Measurements from ENCODE around the gene PSMB2.
A peak's percentile ranks its signal among the peaks of the same experiment; 100 is the strongest.

Gene PSMB2

GRCh38 chr1:35559317-35559944 lies 81.9 kb downstream of the PSMB2 start:
- Histone ChIP-seq H3K9me2 (ENCODE audit: low read depth, low read length) (no peaks in the 10 kb centered on the region), H3K9ac (ENCODE audit: low read length) (no peak overlapping the region), H3K79me2 (ENCODE audit: insufficient read depth, low read length) (no peaks in the 10 kb centered on the region; the same call in 1 of the 2 replicates), H4K20me1 (ENCODE audit: insufficient read depth, low read length) (no peaks in the 10 kb centered on the region), H3K27me3 (ENCODE audit: insufficient read depth, low read length) (no peaks in the 10 kb centered on the region), H3F3A (ENCODE audit: insufficient read depth, low read length) (peaks cover 6% of the 10 kb centered on the region; the same call in 1 of the 2 replicates), H3K4me2 (ENCODE audit: low read length) (peak overlapping the region; percentile 93; the same call in 1 of the 2 replicates), H3K9me3 (ENCODE audit: low read length) (no peaks in the 10 kb centered on the region), H3K4me1 (ENCODE audit: insufficient read depth, low read length, severe bottlenecking) (peaks cover 38% of the 10 kb centered on the region), H3K4me3 (ENCODE audit: low read depth, low read length, poor library complexity, severe bottlenecking) (no peak overlapping the region), H2AFZ (ENCODE audit: low read length) (no peak overlapping the region), H3K27ac (ENCODE audit: low read depth, low read length, poor library complexity, severe bottlenecking) (peak overlapping the region; percentile 39), H3K36me3 (ENCODE audit: insufficient read depth, low read length) (peaks cover 7% of the 10 kb centered on the region; the same call in 1 of the 2 replicates)
- TF ChIP-seq EZH2 (IDR thresholded peaks at IDR 0.05; ENCODE audit: borderline replicate concordance, low read length): no peak
- no peak for TF ChIP-seq CTCF (IDR thresholded peaks at IDR 0.05; ENCODE audit: low read length)

DNA sequence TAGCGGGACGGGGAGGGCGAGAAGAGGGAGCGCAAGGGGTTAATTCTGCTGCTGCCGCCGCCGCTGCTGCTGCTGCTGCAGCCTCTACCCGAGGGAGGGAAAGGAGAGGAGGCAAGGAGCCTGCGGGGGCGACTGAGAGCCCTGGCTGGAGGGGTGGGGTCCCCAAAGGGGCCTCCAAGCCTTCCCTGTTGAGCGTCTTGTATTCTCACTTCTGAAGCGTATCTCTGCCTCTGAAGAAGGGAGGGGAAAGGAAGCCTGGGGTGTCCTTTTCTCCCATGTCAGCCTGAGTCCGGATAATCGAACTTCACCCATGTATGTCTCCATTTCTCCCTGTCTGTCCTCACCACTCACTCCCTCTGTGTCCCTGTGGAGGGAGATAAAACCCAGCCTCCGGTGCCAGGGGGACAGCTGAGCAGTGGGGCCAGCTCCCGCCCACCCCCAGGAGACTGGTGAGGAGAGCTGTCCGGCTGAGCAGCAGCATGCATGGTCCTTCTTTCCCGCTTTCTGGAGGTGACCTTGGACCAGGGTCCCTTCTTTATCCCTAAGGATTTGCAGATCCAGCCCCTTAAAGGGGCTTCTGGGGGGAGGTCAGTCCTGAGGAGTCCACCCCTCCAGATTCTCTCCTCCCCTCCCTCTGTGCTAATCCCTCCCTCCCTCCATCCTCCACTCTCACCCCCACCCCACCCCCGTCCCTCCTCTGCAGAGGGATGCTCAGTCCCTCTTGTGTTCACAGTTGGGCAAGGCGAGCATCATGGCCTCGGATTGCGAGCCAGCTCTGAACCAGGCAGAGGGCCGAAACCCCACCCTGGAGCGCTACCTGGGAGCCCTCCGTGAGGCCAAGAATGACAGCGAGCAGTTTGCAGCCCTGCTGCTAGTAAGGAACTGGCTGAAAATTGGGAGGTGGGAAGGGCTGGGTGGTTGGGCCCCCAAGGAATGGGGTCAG lies 82.7 kb downstream of the PSMB2 start:
- Histone ChIP-seq H3K4me1 (ENCODE audit: insufficient read depth, low read length, severe bottlenecking) (peaks cover 39% of the 10 kb centered on the region), H3K79me2 (ENCODE audit: insufficient read depth, low read length) (no peaks in the 10 kb centered on the region; the same call in 1 of the 2 replicates), H2AFZ (ENCODE audit: low read length) (no peak overlapping the region)

More for the DNA sequence above, 82.7 kb downstream of the PSMB2 start:
- Histone ChIP-seq H3K9ac (ENCODE audit: low read length) (peak overlapping the region; percentile 82), H3K27ac (ENCODE audit: low read depth, low read length, poor library complexity, severe bottlenecking) (peak overlapping the region; percentile 46), H3K4me3 (ENCODE audit: low read depth, low read length, poor library complexity, severe bottlenecking) (peak overlapping the region; percentile 88), H3K9me2 (ENCODE audit: low read depth, low read length) (no peaks in the 10 kb centered on the region), H3F3A (ENCODE audit: insufficient read depth, low read length) (peaks cover 6% of the 10 kb centered on the region; the same call in 1 of the 2 replicates), H3K9me3 (ENCODE audit: low read length) (no peaks in the 10 kb centered on the region), H3K27me3 (ENCODE audit: insufficient read depth, low read length) (no peaks in the 10 kb centered on the region), H3K36me3 (ENCODE audit: insufficient read depth, low read length) (peaks cover 11% of the 10 kb centered on the region; the same call in 1 of the 2 replicates), H3K4me2 (ENCODE audit: low read length) (peak overlapping the region; percentile 93), H4K20me1 (ENCODE audit: insufficient read depth, low read length) (no peaks in the 10 kb centered on the region)
- no peak for TF ChIP-seq EZH2 (IDR thresholded peaks at IDR 0.05; ENCODE audit: borderline replicate concordance, low read length)
- TF ChIP-seq CTCF (IDR thresholded peaks at IDR 0.05; ENCODE audit: low read length): no peak

All from OCI-LY1 (cell line).